RWPE2 (cell line): ENCODE data around the gene DCP1B.

Experiments used
- ATAC-seq: fragments of 200-7000 bp; cut with Tn5 transposase; 3 replicates; pipeline ENCODE4 v1.9.1; 2021; ENCODE audit warnings: low read depth
- DNase-seq: peaks from one replicate; pipeline ENCODE4 v3.0.0-alpha.2; 2020; ENCODE audit warnings: low spot score
- H3K27ac ChIP-seq: fragments of 450-650 bp; 2 replicates; pipeline ENCODE4 v1.5.1; 2017; ENCODE audit warnings: mild to moderate bottlenecking; ENCODE audit not compliant: poor library complexity, severe bottlenecking
- H3K27me3 ChIP-seq: fragments of 250-450 bp; sonication (Bioruptor Pico); 2 replicates; pipeline ENCODE4 v1.5.1; 2021; ENCODE audit warnings: mild to moderate bottlenecking, moderate library complexity; ENCODE audit not compliant: insufficient read depth, poor library complexity, severe bottlenecking
- H3K36me3 ChIP-seq: fragments of 250-450 bp; sonication (Bioruptor Pico); 2 replicates; pipeline ENCODE4 v1.5.1; 2020; ENCODE audit warnings: low read depth, mild to moderate bottlenecking, moderate library complexity
- H3K4me1 ChIP-seq: fragments of 250-450 bp; sonication (Bioruptor Pico); 2 replicates; pipeline ENCODE4 v1.5.1; 2021; ENCODE audit warnings: mild to moderate bottlenecking, moderate library complexity; ENCODE audit not compliant: insufficient read depth, poor library complexity, severe bottlenecking
- H3K4me3 ChIP-seq: fragments of 250-450 bp; sonication (Bioruptor Pico); 2 replicates; pipeline ENCODE4 v1.5.1; 2021; ENCODE audit warnings: mild to moderate bottlenecking, moderate library complexity; ENCODE audit not compliant: severe bottlenecking
- H3K9me3 ChIP-seq: fragments of 250-450 bp; sonication (Bioruptor Pico); 2 replicates; pipeline ENCODE4 v1.5.1; 2021; ENCODE audit warnings: mild to moderate bottlenecking, moderate library complexity; ENCODE audit not compliant: severe bottlenecking
- CTCF ChIP-seq: fragments of 450-650 bp; IDR thresholded peaks from one replicate; pipeline ENCODE4 v1.5.1; 2017; ENCODE audit warnings: mild to moderate bottlenecking, moderate library complexity; ENCODE audit not compliant: poor library complexity, severe bottlenecking

Gene DCP1B

GRCh38 chr12:2017546-2018337 lies 13.5 kb upstream of the DCP1B start:
- no peaks in the 10 kb centered on the region for H3K36me3 ChIP-seq
- no peak for TF ChIP-seq CTCF
- H3K4me1 ChIP-seq = no peaks in the 10 kb centered on the region
- DNase-seq = no peak
- H3K9me3 ChIP-seq = no peaks in the 10 kb centered on the region
- no peak overlapping the region for H3K4me3 ChIP-seq
- no peak for ATAC-seq
- H3K27ac ChIP-seq = no peak overlapping the region
- peaks cover 18% of the 10 kb centered on the region for H3K27me3 ChIP-seq

- H3K36me3 ChIP-seq = no peaks in the 10 kb centered on the region
- ATAC-seq (no peak), DNase-seq (no peak)
- TF ChIP-seq CTCF = no peak
- H3K27me3 ChIP-seq = peaks cover 16% of the 10 kb centered on the region
- H3K27ac ChIP-seq = no peak overlapping the region
- H3K4me3 ChIP-seq = no peak overlapping the region
- no peaks in the 10 kb centered on the region for H3K9me3 ChIP-seq
- no peaks in the 10 kb centered on the region for H3K4me1 ChIP-seq
These were observed 12.7 kb upstream of the DCP1B start for GRCh38 chr12:2016862-2017545.

GRCh38 chr12:2014231-2014630 lies 10.0 kb upstream of the DCP1B start:
- Histone ChIP-seq H3K36me3 (no peaks in the 10 kb centered on the region), H3K4me3 (no peak overlapping the region), H3K4me1 (no peaks in the 10 kb centered on the region), H3K9me3 (no peaks in the 10 kb centered on the region), H3K27me3 (peaks cover 6% of the 10 kb centered on the region), H3K27ac (no peak overlapping the region)
- no peak for TF ChIP-seq CTCF
- no peak for ATAC-seq
- no peak for DNase-seq

- H3K4me1 ChIP-seq = no peaks in the 10 kb centered on the region
- no peak overlapping the region for H3K4me3 ChIP-seq
- no peak for ATAC-seq
- peaks cover 6% of the 10 kb centered on the region for H3K27me3 ChIP-seq
- no peaks in the 10 kb centered on the region for H3K9me3 ChIP-seq
- H3K27ac ChIP-seq = no peak overlapping the region
- DNase-seq = no peak
- TF ChIP-seq CTCF = no peak
- H3K36me3 ChIP-seq = no peaks in the 10 kb centered on the region
These were observed 9.4 kb upstream of the DCP1B start for GRCh38 chr12:2013527-2014223.
